GM15510 (cell line): ENCODE data around the gene EPN2.

Source experiments
- POLR2A ChIP-seq: IDR thresholded peaks from 3 replicates; pipeline ENCODE4 v1.6.1; 2011; ENCODE audit warnings: borderline replicate concordance; ENCODE audit not compliant: insufficient read length; ENCODE audit errors: extremely low read depth

The EPN2 gene

GRCh38 chr17:19345486-19346350, 108.6 kb downstream of the EPN2 start:
- TF ChIP-seq POLR2A: no peak

- TF ChIP-seq POLR2A: no peak
Measured at GRCh38 chr17:19346351-19347255, 109.4 kb downstream of the EPN2 start.

GRCh38 chr17:19347323-19348080, 110.3 kb downstream of the EPN2 start:
- no peak for TF ChIP-seq POLR2A

- TF ChIP-seq POLR2A: no peak
Measured at GRCh38 chr17:19348081-19348650, 111.0 kb downstream of the EPN2 start.

- TF ChIP-seq POLR2A: no peak
Measured at GRCh38 chr17:19348806-19349205, 111.6 kb downstream of the EPN2 start.

GRCh38 chr17:19354748-19355147, 117.6 kb downstream of the EPN2 start:
- no peak for TF ChIP-seq POLR2A

- TF ChIP-seq POLR2A: no peak
Measured at GRCh38 chr17:19357351-19357750, 120.2 kb downstream of the EPN2 start.

GRCh38 chr17:19357761-19358160, 120.6 kb downstream of the EPN2 start:
- TF ChIP-seq POLR2A: no peak

- no peak for TF ChIP-seq POLR2A
Measured at GRCh38 chr17:19359151-19359550, 122.0 kb downstream of the EPN2 start.

- no peak for TF ChIP-seq POLR2A
Measured at GRCh38 chr17:19359856-19360255, 122.7 kb downstream of the EPN2 start.

- TF ChIP-seq POLR2A: no peak
Measured at GRCh38 chr17:19360772-19361171, 123.6 kb downstream of the EPN2 start.

- no peak for TF ChIP-seq POLR2A
Measured at GRCh38 chr17:19361326-19361725, 124.2 kb downstream of the EPN2 start.

- no peak for TF ChIP-seq POLR2A
Measured at GRCh38 chr17:19361944-19362276, 124.7 kb downstream of the EPN2 start.

- TF ChIP-seq POLR2A: peak; percentile 33
Measured at GRCh38 chr17:19362277-19363113, 125.3 kb downstream of the EPN2 start, which contains the start of gene B9D1. Gene B9D1, minus strand, starts transcription at chr17:19362723. Its CDS starts 154 bp downstream, at chr17:19362569.
